Panc1 (cell line): ENCODE data around the gene VAV3. TPM values are rescaled to one million over a fixed set of nuclear protein-coding genes. Genes with fewer than 3 reads are reported as not detected.

Experiments used
- ATAC-seq: fragments of 200-7000 bp; cut with Tn5 transposase; 2 replicates; pipeline ENCODE4 v1.9.1; 2020; ENCODE audit warnings: mild to moderate bottlenecking, moderate library complexity
- BruUV-seq: library from RNA; stranded (reverse); fragments of 400-500 nt; replicated peaks from 2 replicates; lab custom pipeline; 2021; lab: Mats Ljungman, UMichigan
- CTCF ChIA-PET: fragments of 300-600 bp; sonication (Branson Sonifier 250); formaldehyde crosslinking; loops from one replicate; lab custom pipeline; 2022; ENCODE audit warnings: antibody characterized with exemption; lab: Charles Lee
- POLR2A ChIA-PET: fragments of 300-600 bp; sonication (Branson Sonifier 250); formaldehyde crosslinking; loops from one replicate; lab custom pipeline; 2022; ENCODE audit warnings: antibody characterized with exemption; lab: Charles Lee
- DNase-seq: peaks from one replicate; pipeline ENCODE4 v3.0.0-alpha.2; 2010; ENCODE audit warnings: low read depth, low spot score
- H3K27ac ChIP-seq: 2 replicates; pipeline ENCODE4 v1.5.1; 2011; ENCODE audit warnings: mild to moderate bottlenecking, low read length, inconsistent platforms
- H3K27me3 ChIP-seq: fragments of 200-500 bp; sonication (Bioruptor generic); 2 replicates; pipeline ENCODE4 v1.6.0; 2014; ENCODE audit warnings: low read length, inconsistent platforms; ENCODE audit not compliant: control insufficient read depth, insufficient read depth
- H3K36me3 ChIP-seq: fragments of 200-500 bp; sonication (Bioruptor generic); 2 replicates; pipeline ENCODE4 v1.5.1; 2014; ENCODE audit warnings: inconsistent platforms, mild to moderate bottlenecking, low read length, moderate library complexity; ENCODE audit not compliant: control insufficient read depth, insufficient read depth
- H3K4me1 ChIP-seq: 2 replicates; pipeline ENCODE4 v1.5.1; 2011; ENCODE audit warnings: inconsistent platforms, mild to moderate bottlenecking, low read length, moderate library complexity; ENCODE audit not compliant: control insufficient read depth, insufficient read depth
- H3K4me3 ChIP-seq, 2 experiments: 2 replicates each; pipeline ENCODE4 v1.5.1; 2011 to 2012; ENCODE audit warnings: low read depth in 2 of 2, low read length in 2 of 2, mild to moderate bottlenecking in 2 of 2, inconsistent platforms in 1 of 2, moderate library complexity in 1 of 2
- H3K9me3 ChIP-seq: fragments of 200-500 bp; sonication (Bioruptor generic); 2 replicates; pipeline ENCODE4 v1.5.1; 2014; ENCODE audit warnings: low read depth, mild to moderate bottlenecking, inconsistent platforms, low read length, moderate library complexity; ENCODE audit not compliant: control insufficient read depth, insufficient read depth
- POLR2AphosphoS5 ChIP-seq: IDR thresholded peaks from 2 replicates; pipeline ENCODE4 v1.6.1; 2012; ENCODE audit warnings: mild to moderate bottlenecking, low read depth, low read length, moderate library complexity
- REST ChIP-seq, 2 experiments: IDR thresholded peaks; 2 replicates each; pipeline ENCODE4 v1.6.1; 2011 to 2012; ENCODE audit warnings: low read depth in 2 of 2, control low read depth in 1 of 2, low read length in 1 of 2, mild to moderate bottlenecking in 1 of 2, moderate library complexity in 1 of 2; ENCODE audit not compliant: insufficient read depth in 1 of 2
- SIN3A ChIP-seq: IDR thresholded peaks from 2 replicates; pipeline ENCODE4 v1.6.1; 2012; ENCODE audit warnings: low read depth, mild to moderate bottlenecking, low read length, moderate library complexity, borderline replicate concordance; ENCODE audit not compliant: insufficient read depth
- TCF7L2 ChIP-seq: IDR thresholded peaks from 2 replicates; pipeline ENCODE4 v1.6.1; 2011; ENCODE audit warnings: mild to moderate bottlenecking, low read depth, low read length, inconsistent platforms
- in situ Hi-C: cut with HindIII; loops from 2 replicates; pipeline ENCODE4 v1.10.0; 2016; ENCODE audit warnings: low sequenced_read_pairs, low pct_unique_long_range_greater_than_20kb
- intact Hi-C: fragments of 100-400 bp; cut with micrococcal nuclease; formaldehyde crosslinking; loops from one replicate; pipeline ENCODE4 v1.10.0; 2022; ENCODE audit not compliant: unreplicated experiment
- total RNA-seq: library from RNA; stranded (reverse); gene quantifications from one replicate; pipeline ENCODE4 v1.2.1, GENCODE V29; 2021; ENCODE audit not compliant: unreplicated experiment
- TF ChIP-seq, protein P1 (sequence below): fragments of 450-650 bp; IDR thresholded peaks from 2 replicates; pipeline ENCODE4 v1.5.1; 2017; ENCODE audit warnings: mild to moderate bottlenecking

VAV3 gene
- total RNA-seq, 1 experiment from 2014 or later: 0.23 TPM

DNA sequence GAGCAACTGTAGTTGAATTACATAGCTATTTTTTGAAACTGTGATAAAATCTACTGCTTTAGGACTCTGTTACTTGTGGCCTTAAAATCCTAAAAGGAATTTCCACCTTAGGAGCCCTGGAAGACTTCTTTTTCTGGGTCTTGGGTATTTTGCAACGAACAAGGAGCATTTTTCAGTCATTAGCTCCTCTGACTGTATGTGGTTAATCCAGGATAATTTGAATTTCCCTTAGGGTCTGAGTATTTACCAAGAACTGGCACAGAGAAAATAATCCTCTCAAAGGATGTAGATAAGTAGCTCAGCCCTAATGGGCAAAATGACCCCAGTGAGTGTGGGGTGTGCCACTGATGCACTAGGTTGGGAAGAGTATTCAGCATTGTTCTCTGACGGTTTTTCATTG is 170.4 kb downstream of the VAV3 start:
- CTCF ChIA-PET: no interaction called here
- no peak overlapping the region for H3K4me3 ChIP-seq
- H3K9me3 ChIP-seq: no peaks in the 10 kb centered on the region
- BruUV-seq: no TSS peak
- ATAC-seq (no peak), DNase-seq (no peak)
- TF ChIP-seq, protein P1, sequence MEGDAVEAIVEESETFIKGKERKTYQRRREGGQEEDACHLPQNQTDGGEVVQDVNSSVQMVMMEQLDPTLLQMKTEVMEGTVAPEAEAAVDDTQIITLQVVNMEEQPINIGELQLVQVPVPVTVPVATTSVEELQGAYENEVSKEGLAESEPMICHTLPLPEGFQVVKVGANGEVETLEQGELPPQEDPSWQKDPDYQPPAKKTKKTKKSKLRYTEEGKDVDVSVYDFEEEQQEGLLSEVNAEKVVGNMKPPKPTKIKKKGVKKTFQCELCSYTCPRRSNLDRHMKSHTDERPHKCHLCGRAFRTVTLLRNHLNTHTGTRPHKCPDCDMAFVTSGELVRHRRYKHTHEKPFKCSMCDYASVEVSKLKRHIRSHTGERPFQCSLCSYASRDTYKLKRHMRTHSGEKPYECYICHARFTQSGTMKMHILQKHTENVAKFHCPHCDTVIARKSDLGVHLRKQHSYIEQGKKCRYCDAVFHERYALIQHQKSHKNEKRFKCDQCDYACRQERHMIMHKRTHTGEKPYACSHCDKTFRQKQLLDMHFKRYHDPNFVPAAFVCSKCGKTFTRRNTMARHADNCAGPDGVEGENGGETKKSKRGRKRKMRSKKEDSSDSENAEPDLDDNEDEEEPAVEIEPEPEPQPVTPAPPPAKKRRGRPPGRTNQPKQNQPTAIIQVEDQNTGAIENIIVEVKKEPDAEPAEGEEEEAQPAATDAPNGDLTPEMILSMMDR: no peak
- TF ChIP-seq POLR2AphosphoS5 (no peak), TCF7L2 (no peak), REST (IDR thresholded peaks at IDR 0.05; ENCODE audit: insufficient read depth in 1 of 2, low read depth in 2 of 2, low read length in 1 of 2) (no peak), SIN3A (no peak)
- in situ Hi-C loops: no loop called here
- no peaks in the 10 kb centered on the region for H3K36me3 ChIP-seq
- H3K27me3 ChIP-seq: no peaks in the 10 kb centered on the region
- no peak overlapping the region for H3K27ac ChIP-seq
- POLR2A ChIA-PET: no interaction called here
- intact Hi-C loops: no loop called here
- H3K4me1 ChIP-seq: no peaks in the 10 kb centered on the region

DNA sequence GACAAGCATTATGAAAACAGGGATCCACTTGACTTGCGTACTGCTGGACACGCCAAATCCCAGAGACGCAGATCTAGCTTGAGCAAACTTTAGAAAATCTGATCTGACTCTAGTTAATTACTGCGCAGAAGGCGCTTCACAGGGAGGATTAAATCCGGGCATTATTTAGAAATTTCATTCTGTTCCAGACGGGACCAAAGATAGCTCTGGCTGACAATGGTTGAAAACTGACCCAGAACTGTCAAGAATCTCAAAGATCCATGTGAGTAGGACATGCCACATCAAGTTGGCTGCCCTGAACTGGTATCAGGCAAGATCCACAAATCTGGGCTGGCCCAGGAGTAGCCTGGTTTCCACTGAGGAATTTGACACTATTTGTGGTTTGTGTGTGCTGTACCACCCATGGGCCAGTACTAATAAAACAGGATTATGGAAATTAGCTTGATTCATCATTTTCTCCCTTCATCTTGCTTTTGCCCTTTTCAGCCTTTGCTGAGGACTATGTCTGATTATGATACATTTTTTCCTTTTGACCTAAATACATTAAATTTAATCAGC is 171.0 kb downstream of the VAV3 start:
- POLR2A ChIA-PET: no interaction called here
- DNase-seq: no peak
- BruUV-seq: no TSS peak
- in situ Hi-C loops (no loop called here), intact Hi-C loops (no loop called here)
- Histone ChIP-seq H3K36me3 (no peaks in the 10 kb centered on the region), H3K27ac (no peak overlapping the region), H3K9me3 (no peaks in the 10 kb centered on the region), H3K4me1 (no peaks in the 10 kb centered on the region), H3K27me3 (no peaks in the 10 kb centered on the region), H3K4me3 (no peak overlapping the region)
- ATAC-seq: no peak
- CTCF ChIA-PET: no interaction called here
- TF ChIP-seq SIN3A: no peak
- no peak for TF ChIP-seq POLR2AphosphoS5
- no peak for TF ChIP-seq TCF7L2
- TF ChIP-seq, protein P1: no peak
- TF ChIP-seq REST (IDR thresholded peaks at IDR 0.05; ENCODE audit: insufficient read depth in 1 of 2, low read depth in 2 of 2, low read length in 1 of 2): no peak
